BJ (cell line): ENCODE results near the gene AMOTL1. TPM values are rescaled to one million over a fixed set of nuclear protein-coding genes. Genes with fewer than 3 reads are reported as not detected.

Experiments used
- CTCF ChIA-PET: fragments of 350-600 bp; formaldehyde crosslinking; extraction: SDS; loops from one replicate; lab custom pipeline; 2021; ENCODE audit warnings: antibody characterized with exemption, inconsistent platforms; lab: Yijun Ruan, JAX
- POLR2A ChIA-PET: fragments of 300-600 bp; sonication (Branson Sonifier 250); formaldehyde crosslinking; extraction: SDS; loops from one replicate; lab custom pipeline; 2021; ENCODE audit warnings: antibody characterized with exemption; lab: Charles Lee
- DNase-seq: peaks from one replicate; pipeline ENCODE4 v3.0.0-alpha.2; 2011; ENCODE audit warnings: low read depth
- H3K27me3 ChIP-seq: 2 replicates; pipeline ENCODE4 v1.6.0; 2011; ENCODE audit warnings: low read length; ENCODE audit not compliant: control insufficient read depth, insufficient read depth
- H3K36me3 ChIP-seq: 2 replicates; pipeline ENCODE4 v1.5.1; 2011; ENCODE audit warnings: low read length; ENCODE audit not compliant: control insufficient read depth, insufficient read depth
- H3K4me3 ChIP-seq: 2 replicates; pipeline ENCODE4 v1.5.1; 2011; ENCODE audit warnings: low read depth, mild to moderate bottlenecking, control low read depth, low read length
- polyA plus RNA-seq: library from polyadenylated mRNA; depleted of rRNA; stranded (reverse); fragments of >200 nt; gene quantifications from 2 replicates; pipeline ENCODE4 v1.2.3, GENCODE V29; 2011
- TF ChIP-seq, protein P1 (sequence below): IDR thresholded peaks from 2 replicates; pipeline ENCODE4 v1.5.1; 2011; ENCODE audit warnings: low read depth, mild to moderate bottlenecking, control low read depth, inconsistent platforms, low read length, moderate library complexity; ENCODE audit not compliant: insufficient read depth

The AMOTL1 gene
- polyA plus RNA-seq, 1 experiment = 25.5 TPM

DNA sequence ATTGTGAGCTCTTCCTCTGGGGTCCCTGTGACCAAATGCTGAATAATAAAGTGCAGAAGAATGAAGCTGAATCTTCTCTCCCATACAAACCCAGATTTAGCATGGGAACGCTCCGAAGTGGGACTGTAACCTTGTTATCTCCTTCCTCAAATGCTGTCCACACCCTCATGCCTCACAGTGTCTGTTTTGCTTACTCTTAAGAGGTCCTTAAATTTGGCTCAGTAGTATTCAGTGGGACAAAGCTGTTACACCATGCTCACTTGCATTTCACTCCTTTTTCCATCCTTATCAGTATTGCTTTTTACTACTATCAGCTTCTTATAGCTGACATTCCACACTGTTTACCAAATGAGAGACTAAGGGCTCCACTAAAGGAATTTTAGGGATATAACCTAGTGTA lies 13.8 kb upstream of the AMOTL1 start:
- no peaks in the 10 kb centered on the region for H3K27me3 ChIP-seq
- ChIA-PET POLR2A (no interaction called here), CTCF (interaction anchor here (1.7 to 6.3 kb wide), 2 partner anchors 12 to 131 kb away, joined by 5 to 43 read pairs; no protein-coding TSS in a partner anchor)
- TF ChIP-seq, protein P1, sequence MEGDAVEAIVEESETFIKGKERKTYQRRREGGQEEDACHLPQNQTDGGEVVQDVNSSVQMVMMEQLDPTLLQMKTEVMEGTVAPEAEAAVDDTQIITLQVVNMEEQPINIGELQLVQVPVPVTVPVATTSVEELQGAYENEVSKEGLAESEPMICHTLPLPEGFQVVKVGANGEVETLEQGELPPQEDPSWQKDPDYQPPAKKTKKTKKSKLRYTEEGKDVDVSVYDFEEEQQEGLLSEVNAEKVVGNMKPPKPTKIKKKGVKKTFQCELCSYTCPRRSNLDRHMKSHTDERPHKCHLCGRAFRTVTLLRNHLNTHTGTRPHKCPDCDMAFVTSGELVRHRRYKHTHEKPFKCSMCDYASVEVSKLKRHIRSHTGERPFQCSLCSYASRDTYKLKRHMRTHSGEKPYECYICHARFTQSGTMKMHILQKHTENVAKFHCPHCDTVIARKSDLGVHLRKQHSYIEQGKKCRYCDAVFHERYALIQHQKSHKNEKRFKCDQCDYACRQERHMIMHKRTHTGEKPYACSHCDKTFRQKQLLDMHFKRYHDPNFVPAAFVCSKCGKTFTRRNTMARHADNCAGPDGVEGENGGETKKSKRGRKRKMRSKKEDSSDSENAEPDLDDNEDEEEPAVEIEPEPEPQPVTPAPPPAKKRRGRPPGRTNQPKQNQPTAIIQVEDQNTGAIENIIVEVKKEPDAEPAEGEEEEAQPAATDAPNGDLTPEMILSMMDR = no peak
- H3K36me3 ChIP-seq = no peaks in the 10 kb centered on the region
- no peak overlapping the region for H3K4me3 ChIP-seq
- DNase-seq = no peak

DNA sequence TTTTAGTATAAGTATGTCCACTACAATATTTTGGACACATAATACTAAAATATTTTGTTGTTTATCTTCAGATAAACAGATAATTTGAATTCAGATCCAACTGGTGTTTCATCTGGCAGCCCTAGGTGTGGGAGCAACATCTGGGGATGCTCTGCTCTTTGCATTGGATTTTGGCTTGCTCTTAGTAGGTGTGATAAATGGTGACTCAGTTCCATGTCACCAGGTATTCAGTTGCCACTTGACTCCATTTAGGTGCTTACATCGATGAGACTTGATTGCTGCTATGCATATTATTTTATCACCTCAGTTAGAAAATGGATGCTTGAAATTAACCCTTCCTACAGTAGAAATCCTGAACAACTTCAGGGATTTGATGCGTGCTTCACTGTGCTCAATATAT lies 13.3 kb upstream of the AMOTL1 start:
- POLR2A ChIA-PET = interaction anchor here (0.6 kb wide), 1 partner anchor 813 kb away, joined by 3 read pairs; no protein-coding TSS in a partner anchor
- TF ChIP-seq, protein P1 = no peak
- no peak for DNase-seq
- Histone ChIP-seq H3K27me3 (no peaks in the 10 kb centered on the region), H3K36me3 (no peaks in the 10 kb centered on the region), H3K4me3 (no peak overlapping the region)
- CTCF ChIA-PET = interaction anchor here (0.9 to 6.3 kb wide), 3 partner anchors 13 to 131 kb away, joined by 3 to 43 read pairs (median 5); no protein-coding TSS in a partner anchor

DNA sequence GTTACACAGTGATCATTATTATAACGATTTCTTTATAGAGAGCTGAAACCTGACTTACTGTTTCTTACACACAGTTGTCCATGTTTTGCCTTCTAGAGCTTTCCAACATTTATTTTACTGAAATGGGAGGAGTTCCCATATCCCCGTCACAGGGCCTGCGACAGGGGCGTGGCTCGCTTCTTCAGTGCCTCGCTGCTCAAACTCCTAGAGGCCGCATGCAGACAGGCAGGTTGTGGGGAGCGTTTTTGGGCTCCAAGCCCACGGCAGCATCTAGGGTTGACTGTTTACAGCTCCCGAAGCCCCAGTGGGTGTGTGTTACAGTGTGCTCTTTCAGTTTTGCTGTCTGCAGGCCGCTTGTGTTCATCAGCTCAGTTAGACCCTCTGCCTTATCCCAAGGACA lies 12.7 kb upstream of the AMOTL1 start:
- CTCF ChIA-PET = interaction anchor here (0.9 to 10.6 kb wide), 4 partner anchors 9 to 133 kb away, joined by 3 to 62 read pairs (median 24); no protein-coding TSS in a partner anchor
- POLR2A ChIA-PET = interaction anchor here (0.6 kb wide), 1 partner anchor 812 kb away, joined by 3 read pairs; no protein-coding TSS in a partner anchor
- H3K4me3 ChIP-seq = no peak overlapping the region
- H3K36me3 ChIP-seq = no peaks in the 10 kb centered on the region
- TF ChIP-seq, protein P1 = no peak
- no peaks in the 10 kb centered on the region for H3K27me3 ChIP-seq
- no peak for DNase-seq

DNA sequence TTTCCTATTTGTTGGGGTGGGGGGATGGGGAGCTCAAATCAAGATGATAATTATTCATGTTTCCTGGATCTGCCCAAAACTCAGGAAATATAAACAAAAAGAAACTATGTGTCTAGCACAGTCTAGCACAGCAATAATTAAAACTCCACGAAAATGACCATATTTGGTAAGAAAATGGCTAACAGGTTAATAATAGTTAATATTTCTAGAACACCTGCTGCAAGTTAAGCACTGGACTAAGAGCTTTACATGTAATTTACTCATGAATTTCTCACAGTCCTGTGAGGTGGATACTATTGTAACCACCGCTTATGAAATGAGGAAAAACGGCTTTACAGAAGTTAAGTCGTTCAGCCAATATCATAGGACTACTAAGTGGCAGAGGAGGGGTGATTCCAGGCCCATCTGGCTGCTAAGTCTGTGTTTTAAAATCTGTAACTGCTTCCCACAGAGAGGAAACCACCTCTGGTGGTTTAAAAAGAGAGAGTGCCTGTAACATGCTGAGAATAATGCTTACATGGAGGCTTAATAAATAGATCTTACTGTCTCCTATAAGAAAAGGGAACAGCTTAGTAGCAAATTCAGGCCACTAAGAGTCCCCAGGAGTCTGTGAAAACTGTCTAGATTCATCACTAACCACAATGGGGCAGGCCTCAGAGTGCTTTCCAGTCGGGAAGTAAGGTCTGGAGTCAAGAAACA lies 11.0 kb upstream of the AMOTL1 start:
- POLR2A ChIA-PET = no interaction called here
- CTCF ChIA-PET = interaction anchor here (0.6 to 10.6 kb wide), 5 partner anchors 10 to 279 kb away, joined by 3 to 62 read pairs (median 4); no protein-coding TSS in a partner anchor
- TF ChIP-seq, protein P1 = no peak
- DNase-seq = no peak
- Histone ChIP-seq H3K4me3 (no peak overlapping the region), H3K27me3 (no peaks in the 10 kb centered on the region), H3K36me3 (no peaks in the 10 kb centered on the region)

DNA sequence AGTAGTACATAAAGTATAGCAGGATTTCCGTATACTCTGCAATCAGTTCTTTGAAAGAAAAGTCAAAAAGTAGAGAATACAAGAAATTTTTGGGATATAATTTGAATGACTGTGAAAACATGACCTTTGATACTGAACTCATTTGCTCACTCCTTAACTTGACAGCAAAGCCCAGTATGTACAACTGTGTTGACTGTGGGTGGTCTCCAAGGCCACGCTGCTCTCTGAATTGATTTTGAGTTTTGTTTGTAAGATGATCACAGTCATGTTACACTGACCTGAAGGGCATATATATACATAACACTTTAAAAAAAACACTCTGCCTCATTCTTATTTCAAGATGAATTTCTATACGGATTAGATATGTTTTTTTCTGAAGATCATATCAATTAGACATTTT lies 9.5 kb upstream of the AMOTL1 start:
- Histone ChIP-seq H3K27me3 (no peaks in the 10 kb centered on the region), H3K4me3 (no peak overlapping the region), H3K36me3 (no peaks in the 10 kb centered on the region)
- POLR2A ChIA-PET = no interaction called here
- CTCF ChIA-PET = interaction anchor here (10.6 kb wide), 1 partner anchor 137 kb away, joined by 62 read pairs; no protein-coding TSS in a partner anchor
- TF ChIP-seq, protein P1 = no peak
- DNase-seq = no peak
